HG02798 (cell line): Measurements from ENCODE around the gene JCAD.
"Not testable (repeated sequence)": the region's sequence is repeated elsewhere in the genome, so short reads cannot be mapped to it uniquely, and the experiment has no call there.

Source experiments
- ATAC-seq: cut with Tn5 transposase; IDR thresholded peaks from one replicate; pipeline ENCODE4 v1.9.1; 2021; ENCODE audit warnings: mild to moderate bottlenecking; ENCODE audit not compliant: unreplicated experiment, poor library complexity

The JCAD gene

GRCh38 chr10:30027057-30028005, 32.1 kb downstream of the JCAD start:
- ATAC-seq: peak; percentile 82

GRCh38 chr10:30026578-30026977, 32.8 kb downstream of the JCAD start:
- no peak for ATAC-seq

DNA sequence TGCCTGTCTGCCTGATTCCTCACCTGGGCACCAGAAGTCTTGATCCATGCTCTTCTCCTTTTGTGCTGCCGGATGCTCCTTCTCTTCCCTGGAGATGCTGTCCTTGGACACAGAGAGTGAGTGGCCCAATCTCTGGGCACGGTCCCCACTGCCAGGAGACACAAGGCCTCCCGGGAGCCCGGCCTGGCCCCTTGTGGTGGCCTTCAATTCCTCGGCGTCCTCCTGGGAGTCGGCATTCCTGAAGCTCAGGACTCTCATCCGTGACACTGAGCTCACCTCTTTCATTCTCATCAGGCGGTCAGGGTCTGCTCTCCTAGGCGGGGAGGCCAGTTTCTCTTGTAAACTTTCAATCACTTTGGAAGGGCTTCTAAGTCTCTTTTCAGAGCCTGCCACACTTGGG, 33.3 kb downstream of the JCAD start:
- no peak for ATAC-seq

- ATAC-seq: not testable (repeated sequence)
Observed at GRCh38 chr10:30025428-30025827, 34.0 kb downstream of the JCAD start.

DNA sequence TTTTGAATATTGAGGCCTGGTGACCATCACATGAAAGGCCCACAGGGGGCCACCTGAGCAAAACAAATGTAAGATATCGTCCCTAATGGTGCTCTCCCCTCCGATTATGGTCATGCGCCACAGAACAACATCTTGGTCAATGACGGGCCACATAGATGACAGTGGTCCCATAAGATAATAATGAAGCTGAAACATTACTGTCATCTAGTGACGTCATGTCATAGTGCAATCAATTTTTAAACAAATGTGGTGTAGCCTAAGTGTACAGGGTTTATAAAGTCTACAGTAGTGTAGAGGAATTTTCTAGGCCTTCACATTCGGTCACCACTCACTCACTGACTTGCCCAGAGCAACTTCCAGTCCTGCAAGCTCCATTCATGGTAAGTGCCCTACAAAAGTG, 36.8 kb downstream of the JCAD start:
- ATAC-seq: no peak

DNA sequence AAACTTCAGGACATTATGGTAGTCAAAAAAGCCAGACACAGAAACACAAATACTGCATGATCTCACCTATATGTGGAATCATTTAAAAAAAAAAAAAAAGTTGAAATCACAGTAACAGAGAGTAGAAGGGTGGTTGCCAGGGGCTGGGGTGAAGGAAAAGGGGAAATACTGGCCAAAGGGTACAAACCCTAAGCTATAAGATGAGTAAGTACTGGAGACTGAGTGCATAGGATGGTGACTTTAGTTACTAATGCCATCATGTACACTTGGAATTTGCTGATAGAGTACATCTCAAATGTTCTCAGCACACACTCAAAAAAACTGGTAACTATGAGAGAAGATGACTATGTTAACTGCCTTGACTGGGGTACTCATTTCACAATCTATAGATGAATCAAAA, 39.9 kb downstream of the JCAD start:
- no peak for ATAC-seq

DNA sequence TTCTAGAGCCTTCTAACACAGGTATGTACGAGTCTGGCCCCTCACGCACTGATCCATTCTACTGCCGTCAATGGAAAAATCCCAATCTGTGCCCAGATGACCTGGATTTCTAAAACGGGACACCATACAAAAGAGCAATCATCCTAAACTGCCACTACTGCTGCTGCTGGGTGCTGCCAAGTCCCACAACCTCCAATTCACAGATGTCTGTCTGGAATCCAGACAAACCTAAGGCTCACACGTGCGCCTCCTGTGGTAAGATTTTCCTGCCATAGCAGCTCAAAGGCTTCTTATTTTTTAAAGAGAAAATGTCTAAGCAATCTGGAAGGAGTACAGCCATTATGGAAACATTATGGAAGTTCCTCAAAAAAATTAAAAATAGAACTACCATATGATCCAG, 40.9 kb downstream of the JCAD start:
- no peak for ATAC-seq

DNA sequence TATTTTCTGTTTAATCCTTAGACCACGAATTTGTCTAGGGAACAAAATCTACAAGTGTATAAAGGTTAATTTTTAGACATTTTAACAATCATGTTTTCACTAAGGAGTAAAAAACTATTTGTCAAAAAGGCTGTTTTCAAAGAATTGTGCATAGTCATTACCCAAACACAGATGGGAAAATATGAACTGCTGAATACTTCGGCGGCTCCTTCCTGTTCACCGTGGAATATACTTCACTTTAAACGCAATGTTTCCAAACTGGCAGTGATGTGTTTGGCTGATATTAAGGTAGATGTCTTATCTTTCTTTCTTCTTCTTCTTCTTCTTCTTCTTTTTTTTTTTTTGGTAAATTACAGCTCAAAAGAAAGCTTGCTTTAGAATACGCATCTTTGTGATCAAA, 41.4 kb downstream of the JCAD start:
- no peak for ATAC-seq

GRCh38 chr10:30017556-30017955, 41.8 kb downstream of the JCAD start:
- ATAC-seq: no peak

DNA sequence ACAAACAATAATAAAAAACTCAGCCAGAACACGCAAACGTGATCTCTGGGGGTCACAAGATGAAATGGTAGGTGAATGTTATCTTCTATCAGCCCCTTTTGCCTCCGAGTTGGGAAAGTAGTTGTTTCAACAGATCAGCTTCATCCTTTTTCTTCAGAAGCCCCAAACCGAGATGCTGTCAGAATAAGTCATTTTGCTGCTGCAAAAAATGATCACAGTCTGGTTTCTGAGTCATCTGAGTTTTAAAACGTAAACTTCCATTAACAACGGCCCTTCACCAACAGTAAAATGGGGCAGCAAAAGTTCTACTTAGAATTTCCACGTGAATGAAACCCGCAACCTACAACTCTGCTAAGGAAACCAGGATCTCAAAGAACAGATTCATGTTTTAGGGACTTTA, 44.9 kb downstream of the JCAD start:
- ATAC-seq: no peak

DNA sequence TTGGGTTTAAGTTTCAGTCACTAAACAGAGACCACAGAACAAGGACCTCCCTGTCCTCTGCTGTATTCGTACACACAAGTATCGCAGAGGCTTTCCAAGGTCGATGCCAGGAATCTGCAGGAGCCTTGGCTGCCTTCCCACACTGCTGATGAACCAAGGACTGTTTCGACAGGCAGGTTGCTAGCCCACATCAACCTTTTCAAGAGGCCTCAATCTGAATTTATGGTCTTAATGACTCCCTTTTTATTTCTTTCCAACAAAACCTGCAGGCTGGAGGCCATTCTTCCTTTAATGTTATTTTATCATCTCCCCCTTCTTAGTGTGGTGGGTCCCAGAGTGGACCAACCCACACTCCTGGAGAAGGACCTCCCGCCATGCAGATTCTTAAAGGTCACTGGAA, 45.6 kb downstream of the JCAD start:
- no peak for ATAC-seq

DNA sequence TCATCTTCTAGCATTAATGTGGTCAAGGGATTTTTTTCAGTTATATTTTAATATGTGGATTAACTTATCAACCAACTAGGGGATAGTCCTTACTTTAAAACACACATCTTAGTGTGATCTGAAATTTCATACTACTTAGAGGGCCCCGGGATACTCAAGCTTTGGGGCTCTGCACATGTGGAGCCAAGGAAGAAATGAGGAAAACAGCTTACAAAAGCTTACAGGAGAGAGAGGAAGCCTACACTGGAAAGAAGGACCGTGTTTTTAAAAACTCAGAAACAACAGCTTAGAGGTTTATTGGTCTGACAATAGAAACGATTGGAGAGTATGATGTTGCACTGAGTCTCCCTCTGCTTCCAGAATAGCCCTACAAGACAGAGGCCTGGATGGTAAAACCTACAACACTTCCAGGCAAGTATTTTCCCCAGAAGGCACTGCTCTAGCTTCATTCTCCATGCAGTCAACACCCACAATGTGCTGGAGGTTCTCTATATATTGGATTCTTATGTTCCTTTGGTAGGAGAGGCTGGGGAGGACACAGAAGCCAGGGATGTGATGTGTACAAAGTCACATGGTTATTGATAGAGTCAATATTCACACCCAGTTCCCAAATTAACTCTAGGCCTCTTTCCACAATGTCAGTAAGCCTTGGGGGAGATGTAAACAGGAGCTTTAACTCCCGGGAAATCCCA, 47.3 kb downstream of the JCAD start:
- no peak for ATAC-seq

DNA sequence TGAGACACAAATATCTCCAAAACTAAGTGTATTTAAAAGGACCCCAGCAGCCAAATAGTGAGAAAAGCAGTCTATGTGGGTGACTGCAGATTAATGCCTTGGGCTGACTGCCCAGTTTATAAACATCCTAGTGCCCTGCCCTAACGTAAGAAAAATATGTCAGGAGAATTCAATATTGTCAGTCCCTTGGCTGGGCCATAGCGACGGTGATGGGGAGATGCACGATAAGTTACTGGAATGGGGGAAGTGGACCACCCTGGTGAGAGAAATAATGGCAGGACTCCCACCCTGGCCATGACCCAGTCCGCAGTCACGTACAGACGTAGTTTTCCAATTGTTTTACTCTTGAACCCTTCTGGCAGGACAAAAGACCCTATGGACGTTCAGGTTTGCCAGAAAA, 48.0 kb downstream of the JCAD start:
- ATAC-seq: no peak

- no peak for ATAC-seq
Observed at GRCh38 chr10:30007406-30007805, 52.0 kb downstream of the JCAD start.

DNA sequence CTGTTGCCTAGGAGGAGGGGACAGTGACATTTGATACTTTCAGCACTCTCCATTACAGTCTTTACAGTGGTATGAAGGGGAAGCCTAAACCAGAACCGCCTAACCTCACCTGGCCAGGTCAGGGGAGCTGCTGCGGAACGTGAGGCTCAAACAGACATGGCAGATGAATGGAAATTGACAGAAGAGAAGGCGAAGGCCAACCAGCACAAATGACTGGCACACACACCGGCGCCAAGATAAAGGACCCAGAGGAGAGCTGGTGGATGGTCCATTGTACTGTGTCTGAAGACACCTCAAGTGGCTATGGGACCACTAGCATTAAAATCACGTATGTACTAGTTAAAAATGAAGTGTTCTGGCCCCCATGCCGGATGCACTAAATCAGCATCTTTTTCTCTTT, 53.0 kb downstream of the JCAD start:
- no peak for ATAC-seq

GRCh38 chr10:30005116-30005515, 54.3 kb downstream of the JCAD start:
- not testable (repeated sequence) for ATAC-seq

- peak; percentile 55 for ATAC-seq
Observed at GRCh38 chr10:30002426-30003266, 56.7 kb downstream of the JCAD start.

DNA sequence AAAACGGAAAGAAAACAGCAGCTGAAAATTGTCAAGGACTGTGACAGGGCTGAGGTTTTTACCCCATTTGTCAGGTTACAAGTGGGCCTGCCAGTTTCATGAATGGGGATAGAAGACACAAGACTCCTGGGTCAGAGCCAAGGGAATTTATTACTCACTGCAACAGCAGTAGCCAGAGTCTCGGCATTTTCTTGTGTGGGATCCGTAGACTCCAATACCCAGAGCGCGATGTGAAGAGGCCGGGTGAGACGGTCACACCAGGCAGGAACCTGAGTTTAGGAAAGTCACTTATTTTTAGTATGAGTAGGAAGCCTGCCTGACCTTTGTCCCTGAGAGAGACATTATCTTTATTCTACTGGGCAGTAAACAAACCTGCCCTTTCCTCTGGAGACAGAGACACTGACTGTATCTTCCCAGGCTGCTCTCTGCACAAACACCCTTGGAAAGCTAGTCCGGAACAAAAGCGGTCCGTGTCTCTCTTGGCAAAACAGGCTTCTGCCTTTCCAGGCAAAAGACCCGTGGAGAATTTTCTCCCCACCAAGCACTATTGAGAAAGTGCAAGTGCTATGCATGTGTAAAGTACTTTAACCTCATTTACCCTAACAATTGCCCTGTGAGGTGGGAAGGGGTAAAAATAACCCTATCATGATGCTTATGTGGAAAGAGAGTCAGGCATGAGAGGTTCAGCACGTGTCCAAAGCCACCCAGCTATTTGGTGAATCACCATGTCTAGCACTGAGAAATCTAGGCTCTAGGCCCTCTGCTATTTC, 58.4 kb downstream of the JCAD start:
- no peak for ATAC-seq

GRCh38 chr10:29998142-29998808, 61.1 kb downstream of the JCAD start:
- peak; percentile 84 for ATAC-seq
